Putamen (tissue), 1 donor: ENCODE results near the gene VDAC1.
"Not testable (repeated sequence)": the region's sequence is repeated elsewhere in the genome, so short reads cannot be mapped to it uniquely, and the experiment has no call there.

Experiments
- DNase-seq: peaks from one replicate; pipeline ENCODE4 v3.0.0-alpha.2; 2016; ENCODE audit warnings: low spot score

Gene VDAC1

DNA sequence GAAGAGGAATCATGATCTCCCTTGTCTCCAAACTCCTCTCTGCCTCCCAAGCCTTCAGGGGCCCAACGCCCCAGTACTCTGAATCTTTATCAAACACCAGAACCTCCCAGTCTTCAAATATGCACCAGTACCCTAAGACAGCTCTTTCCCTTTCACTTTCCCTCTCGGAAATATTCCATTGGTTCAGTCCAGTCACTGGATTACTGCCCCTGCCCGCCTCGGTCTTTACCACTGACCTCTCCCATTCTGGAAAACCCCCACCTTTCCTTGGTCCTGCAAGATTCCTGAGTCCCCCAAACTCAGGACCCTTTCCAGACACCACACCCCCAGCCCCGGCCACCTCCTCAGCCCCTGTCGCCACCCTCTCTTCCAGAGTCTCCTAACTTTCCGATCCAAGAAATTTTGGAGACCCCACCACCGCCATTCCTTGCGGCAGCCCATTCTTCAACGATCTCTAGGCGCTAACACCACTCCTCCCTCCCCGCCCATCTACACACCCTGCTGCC is 37.0 kb downstream of the VDAC1 start:
- no peak for DNase-seq

DNA sequence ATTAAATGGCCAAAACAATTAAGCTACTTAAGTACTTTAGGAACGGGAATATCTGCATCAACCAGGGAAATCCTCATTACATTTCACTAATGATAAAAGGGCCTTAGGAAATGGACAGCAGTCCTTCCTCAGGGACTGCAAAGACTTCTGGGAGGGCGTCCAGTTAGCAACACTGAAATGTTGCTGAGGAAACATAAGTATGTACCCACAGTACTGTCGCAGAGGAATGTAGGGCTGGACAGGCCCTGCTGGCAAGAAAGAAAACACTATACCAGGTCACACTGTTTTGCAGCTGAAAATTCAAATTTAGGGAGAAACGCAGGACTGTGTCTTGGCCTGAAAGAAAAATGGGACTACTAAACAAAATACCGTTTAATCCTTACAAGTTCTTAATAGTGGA is 37.7 kb downstream of the VDAC1 start:
- DNase-seq, result no peak

- no peak for DNase-seq
Observed at GRCh38 chr5:133966090-133966489, 38.7 kb downstream of the VDAC1 start.

- no peak for DNase-seq
Observed at GRCh38 chr5:133963493-133964128, 41.2 kb downstream of the VDAC1 start.

DNA sequence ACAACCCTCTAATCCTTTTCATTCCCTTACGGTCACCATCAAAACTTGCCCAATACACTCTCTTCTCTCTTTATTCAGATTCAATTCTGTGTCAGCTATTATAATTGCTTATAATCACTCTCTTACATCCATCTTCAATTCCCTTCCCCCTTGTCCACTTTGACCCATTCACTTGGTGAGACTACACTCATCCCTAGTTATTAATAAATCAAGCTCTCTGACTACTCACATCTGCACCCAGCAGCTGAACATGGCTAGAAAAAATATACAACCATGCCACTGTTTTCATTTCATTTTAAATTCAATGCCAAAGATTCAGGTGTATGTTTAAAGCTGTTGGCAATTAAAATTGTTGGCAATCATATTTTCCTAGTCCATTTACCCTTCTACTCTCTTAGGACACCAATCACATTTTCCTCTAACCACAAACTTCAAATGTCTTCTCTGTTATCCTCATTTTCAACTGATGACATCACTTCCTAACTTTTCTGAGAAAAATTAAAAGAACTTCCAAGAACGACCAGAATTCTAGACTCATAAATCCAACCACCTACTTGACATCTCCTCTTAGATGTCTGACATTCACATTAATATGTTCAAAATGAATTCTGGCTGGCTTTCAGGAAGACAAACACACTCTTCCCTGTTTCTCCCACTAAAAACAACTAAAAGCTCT is 41.8 kb downstream of the VDAC1 start:
- DNase-seq, result no peak

DNA sequence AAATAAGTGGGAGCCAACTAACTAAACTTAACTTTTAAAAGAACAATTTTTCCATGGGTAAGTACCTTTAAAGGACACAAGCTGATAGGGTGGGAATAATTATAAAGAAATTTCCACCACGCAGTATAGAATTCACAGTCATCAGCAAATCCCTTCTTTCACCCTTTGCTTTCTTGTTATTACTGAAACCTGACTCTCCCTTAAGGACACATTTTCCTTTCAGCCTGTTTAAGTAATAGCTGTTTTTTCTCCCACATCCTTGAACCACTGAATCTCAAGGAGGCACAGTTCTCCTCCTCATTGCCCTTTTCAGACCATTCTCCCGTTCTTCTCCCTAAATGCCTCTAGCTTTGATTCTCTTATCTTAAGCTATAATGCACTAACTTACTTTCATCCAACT is 42.6 kb downstream of the VDAC1 start:
- DNase-seq, result no peak

- DNase-seq, result no peak
Observed at GRCh38 chr5:133959643-133960042, 45.1 kb downstream of the VDAC1 start.

DNA sequence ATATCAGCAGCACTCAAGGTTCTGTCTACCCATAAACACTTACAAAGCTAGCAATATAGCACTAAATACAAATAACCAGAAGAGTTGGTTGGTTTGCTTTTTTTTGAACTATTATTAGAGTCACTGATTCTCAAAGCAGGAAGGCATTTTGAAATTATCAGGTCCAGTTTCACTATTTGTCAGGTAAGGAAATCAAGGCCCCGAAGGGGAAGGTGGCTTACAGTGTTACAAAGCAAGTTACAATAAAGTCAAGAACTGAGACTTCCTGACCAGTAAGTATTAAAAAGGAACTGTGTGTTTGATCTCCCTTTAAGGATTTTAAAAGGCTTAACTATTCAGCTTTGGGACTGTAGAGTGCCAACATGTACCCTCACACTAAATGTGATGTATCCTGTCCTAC is 47.2 kb downstream of the VDAC1 start:
- no peak for DNase-seq

DNA sequence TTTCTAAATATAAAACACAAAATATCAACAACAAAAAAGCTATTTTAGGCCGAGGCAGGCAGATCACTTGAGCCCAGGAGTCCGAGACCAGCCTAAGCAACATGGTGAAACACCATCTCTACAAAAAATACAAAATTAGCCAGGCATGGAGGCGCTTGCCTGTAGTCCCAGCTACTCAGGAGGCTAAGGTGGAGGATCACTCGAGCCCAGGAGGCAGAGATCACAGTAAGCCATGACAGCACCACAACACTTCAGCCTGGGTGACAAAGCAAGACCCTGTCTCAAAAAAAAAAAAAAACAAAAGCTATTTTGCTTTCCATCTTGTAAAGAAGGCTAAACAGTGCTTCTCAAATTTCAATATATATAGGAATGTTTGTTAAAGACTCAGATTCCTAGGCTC is 47.7 kb downstream of the VDAC1 start:
- no peak for DNase-seq

- DNase-seq, result not testable (repeated sequence)
Observed at GRCh38 chr5:133956196-133956595, 48.6 kb downstream of the VDAC1 start.

- no peak for DNase-seq
Observed at GRCh38 chr5:133953568-133954145, 51.1 kb downstream of the VDAC1 start.

GRCh38 chr5:133952729-133953567 is 51.8 kb downstream of the VDAC1 start:
- peak; percentile 56 for DNase-seq

- DNase-seq, result no peak
Observed at GRCh38 chr5:133950821-133951612, 53.8 kb downstream of the VDAC1 start.

DNA sequence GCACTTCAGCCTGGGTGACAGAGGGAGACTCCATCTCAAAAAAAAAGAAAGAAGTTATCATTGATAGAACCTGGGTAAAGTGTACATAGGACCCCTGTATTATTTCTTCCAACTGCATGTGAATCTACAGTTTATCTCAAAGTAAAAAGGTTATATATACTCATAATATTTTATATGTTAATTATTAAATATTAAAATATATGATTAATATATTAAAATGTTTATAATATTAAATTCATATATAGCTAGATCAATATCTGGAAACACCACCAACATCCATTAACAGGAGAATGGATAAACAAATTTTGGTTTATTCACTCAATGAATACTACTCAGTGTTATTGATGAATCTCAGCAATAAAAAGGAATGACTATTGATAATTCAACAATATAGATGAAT is 56.1 kb downstream of the VDAC1 start:
- DNase-seq, result no peak

GRCh38 chr5:133947431-133947841 is 57.3 kb downstream of the VDAC1 start:
- no peak for DNase-seq

DNA sequence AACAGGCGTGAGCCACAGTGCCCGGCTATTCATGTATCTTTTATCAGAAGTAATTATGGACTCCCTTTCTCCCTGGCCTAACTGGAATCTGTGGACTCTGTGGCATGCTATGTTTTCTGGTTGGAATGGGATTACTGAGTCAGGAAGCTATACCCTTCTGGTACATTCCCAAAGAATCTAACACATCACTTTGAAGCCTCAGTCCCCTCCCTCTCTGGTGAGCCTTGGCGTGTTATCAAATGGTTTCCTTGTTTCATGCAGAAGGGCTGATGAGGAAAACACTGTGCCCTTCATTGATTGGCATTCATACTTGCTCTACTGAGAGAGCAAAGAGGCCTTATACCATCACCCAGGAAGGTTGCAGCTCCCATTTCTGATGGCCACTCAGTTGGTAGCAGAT is 59.2 kb downstream of the VDAC1 start:
- no peak for DNase-seq

DNA sequence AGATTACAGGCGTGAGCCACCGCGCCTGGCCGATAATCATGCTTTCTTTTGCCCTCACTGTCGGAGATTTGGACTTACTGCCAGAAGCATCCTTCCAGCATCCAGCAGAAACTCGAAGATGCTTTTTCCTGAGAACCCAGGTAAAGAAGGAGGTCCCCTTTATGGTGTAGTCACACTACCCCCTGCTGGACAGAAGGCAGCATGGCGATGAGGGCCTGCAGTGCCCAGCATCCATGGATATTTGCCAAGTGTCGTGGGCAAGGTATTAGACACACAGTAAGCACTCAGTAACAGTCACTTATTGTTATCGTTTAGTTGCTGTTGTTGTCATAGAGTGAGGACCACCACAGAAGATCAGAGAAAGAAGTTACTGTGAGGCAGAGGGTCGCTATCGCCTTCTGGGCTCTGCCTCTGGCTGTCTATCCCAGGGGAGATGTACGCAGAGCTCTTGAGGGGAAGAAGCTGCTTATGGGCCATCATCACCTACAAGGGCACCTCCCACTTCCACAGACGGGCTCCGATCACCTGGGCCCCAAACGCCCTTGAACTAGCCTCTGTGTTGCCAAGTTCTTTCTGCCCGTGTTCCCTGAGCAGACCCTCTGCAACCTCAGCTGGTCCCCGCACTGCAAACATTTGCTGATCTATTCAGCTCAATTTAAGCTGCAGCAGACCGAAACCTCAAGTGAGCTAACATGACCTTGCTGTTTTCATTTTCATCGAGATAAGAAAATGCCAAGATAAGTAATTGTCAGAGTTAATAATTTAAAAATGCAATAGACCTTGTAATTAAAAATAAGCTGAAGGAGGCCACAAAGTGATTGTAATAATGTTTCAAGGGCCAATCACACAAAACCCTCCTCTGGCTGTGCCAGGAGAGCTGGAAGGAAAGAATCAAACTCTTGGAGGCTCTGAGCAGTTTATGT is 60.3 kb downstream of the VDAC1 start:
- no peak for DNase-seq

DNA sequence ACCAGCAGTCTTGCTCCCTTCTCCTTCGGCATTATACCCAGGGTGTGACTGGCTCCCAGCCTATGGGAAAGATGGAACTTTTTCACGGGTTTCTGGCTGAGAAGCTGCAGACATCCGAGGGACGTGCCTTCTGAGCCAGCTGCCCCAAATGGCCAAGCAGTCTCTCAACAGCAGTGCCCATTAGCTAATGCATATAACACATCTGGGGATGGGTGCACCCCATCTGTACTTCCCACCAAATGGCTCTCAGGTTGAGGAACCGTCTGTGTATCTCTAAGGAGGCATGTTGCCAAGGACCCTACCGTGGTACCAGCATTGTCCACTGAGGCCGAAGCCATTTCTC is 61.3 kb downstream of the VDAC1 start:
- DNase-seq, result no peak

DNA sequence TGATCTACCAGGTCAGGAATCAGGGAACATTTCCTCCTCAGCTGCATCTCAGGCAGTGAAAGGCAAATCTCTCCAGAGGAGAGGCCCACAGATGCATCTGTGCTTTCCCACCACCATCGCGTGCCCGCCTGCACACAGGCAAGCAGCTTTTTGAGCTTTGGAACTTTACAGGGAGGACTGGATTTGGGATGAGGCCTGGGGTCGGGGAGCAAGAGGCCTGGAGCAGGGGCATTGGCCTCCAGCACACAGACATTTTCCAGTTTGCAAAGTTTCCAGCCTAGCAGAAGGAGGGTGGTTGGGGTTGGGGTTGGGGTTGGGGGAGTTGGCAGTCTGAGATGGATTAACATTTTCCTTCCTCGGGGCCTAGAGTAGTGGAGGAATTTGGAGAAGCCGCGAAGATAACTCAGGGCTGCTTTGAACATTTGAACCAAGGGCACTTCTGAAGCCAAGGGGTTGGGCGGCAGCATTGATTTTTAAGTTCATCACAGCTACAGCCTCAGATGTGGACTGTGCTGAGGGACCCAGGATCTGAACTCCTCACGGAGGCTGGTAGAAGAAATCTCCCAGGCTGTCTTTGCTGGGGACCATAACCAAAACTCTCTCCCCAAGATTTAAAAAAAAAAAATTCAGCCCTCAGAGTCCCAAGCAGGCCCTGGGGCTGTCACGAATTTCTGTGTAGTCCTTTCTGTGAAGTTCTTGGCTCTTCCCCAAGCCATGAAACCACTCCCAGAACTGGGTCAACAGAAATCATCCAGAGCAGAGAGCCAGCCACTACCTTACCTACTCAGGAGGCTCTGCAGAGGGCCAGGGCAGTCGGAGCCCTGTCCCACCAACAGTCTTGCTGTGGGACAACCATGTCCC is 61.9 kb downstream of the VDAC1 start:
- DNase-seq, result no peak
